ENCODE data around the gene ASTN2.

ASTN2 gene

DNA sequence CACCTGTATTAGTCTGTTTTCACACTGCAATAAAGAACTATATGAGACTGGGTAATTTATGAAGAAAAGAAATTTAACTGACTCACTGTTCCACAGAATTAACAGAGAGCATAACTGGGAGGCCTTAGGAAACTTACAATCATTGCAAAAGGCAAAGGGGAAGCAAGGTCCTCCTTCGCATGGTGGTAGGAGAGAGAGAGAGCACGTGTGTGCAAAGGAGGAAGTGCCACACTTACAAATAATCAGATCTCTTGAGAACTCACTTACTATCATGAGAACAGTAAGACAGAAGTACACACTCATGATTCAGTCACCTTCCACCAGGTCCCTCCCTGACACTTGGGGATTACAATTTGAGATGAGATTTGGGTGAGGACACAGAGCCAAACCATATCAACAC is 469.0 kb downstream of the ASTN2 start:
- Histone ChIP-seq H3K36me3 (ENCODE audit: insufficient read depth, low read length) (no peaks in the 10 kb centered on the region), H3K79me2 (ENCODE audit: insufficient read depth, low read length) (no peaks in the 10 kb centered on the region), H3K4me2 (ENCODE audit: insufficient read depth, low read length) (no peak overlapping the region), H3K4me3 (ENCODE audit: low read depth in 1 of 2, low read length in 2 of 2) (no peak overlapping the region), H3K9me3 (ENCODE audit: insufficient read depth, low read length, severe bottlenecking) (no peaks in the 10 kb centered on the region), H3K9ac (ENCODE audit: low read depth, low read length) (no peak overlapping the region), H4K20me1 (ENCODE audit: insufficient read depth, low read length) (no peaks in the 10 kb centered on the region), H3K27me3 (ENCODE audit: insufficient read depth, low read length, poor library complexity) (no peaks in the 10 kb centered on the region), H3K27ac (ENCODE audit: low read length) (no peak overlapping the region), H3K4me1 (ENCODE audit: insufficient read depth, low read length) (no peaks in the 10 kb centered on the region), H2AFZ (ENCODE audit: low read depth, low read length) (no peak overlapping the region)
- DNase-seq, result no peak
- ATAC-seq (ENCODE audit: insufficient read depth, low read depth), result no peak
- TF ChIP-seq, protein P1, sequence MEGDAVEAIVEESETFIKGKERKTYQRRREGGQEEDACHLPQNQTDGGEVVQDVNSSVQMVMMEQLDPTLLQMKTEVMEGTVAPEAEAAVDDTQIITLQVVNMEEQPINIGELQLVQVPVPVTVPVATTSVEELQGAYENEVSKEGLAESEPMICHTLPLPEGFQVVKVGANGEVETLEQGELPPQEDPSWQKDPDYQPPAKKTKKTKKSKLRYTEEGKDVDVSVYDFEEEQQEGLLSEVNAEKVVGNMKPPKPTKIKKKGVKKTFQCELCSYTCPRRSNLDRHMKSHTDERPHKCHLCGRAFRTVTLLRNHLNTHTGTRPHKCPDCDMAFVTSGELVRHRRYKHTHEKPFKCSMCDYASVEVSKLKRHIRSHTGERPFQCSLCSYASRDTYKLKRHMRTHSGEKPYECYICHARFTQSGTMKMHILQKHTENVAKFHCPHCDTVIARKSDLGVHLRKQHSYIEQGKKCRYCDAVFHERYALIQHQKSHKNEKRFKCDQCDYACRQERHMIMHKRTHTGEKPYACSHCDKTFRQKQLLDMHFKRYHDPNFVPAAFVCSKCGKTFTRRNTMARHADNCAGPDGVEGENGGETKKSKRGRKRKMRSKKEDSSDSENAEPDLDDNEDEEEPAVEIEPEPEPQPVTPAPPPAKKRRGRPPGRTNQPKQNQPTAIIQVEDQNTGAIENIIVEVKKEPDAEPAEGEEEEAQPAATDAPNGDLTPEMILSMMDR (IDR thresholded peaks at IDR 0.05; ENCODE audit: borderline replicate concordance, extremely low read depth, low read length, poor library complexity, severe bottlenecking), result no peak
- no peak for TF ChIP-seq EZH2 (IDR thresholded peaks at IDR 0.05; ENCODE audit: borderline replicate concordance, low read depth, low read length, severe bottlenecking)

DNA sequence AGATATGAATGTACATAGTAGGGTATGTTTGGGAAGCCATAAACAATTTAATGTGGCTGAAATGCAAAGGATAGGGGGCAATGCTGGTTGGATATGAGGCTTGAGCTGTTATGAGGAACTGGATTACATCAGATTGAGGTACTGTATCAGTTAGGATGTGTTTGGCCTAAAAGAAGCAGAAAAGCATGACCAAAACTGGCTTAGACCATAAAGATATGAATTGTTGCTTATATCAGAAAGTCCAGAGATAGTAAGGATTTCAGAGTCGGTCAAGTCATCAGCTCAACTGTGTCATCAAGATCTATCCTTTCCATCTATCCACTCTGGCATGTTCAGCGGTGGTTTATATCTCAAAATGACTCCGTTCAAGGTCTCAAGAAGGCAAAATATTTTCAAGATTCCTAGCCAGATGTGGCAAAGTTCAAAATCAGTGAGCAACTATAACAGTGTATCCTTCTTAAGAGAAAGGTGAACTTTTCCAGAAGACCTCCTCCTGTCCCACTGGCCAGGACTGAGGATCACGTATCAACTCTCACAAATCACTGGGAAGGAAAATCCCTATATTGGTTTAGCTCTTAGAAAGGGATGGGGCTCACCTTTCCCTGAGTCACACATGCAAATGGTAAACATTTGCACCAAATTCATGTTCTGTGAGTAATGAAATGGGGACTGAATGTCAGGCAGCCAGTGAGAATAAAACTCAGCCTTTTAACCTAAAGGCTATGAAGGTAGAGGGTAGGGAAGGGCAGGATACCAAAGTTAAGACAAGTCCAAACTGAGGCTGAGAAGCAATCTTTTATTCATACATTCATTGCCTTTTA is 469.9 kb downstream of the ASTN2 start:
- Histone ChIP-seq H3K79me2 (ENCODE audit: insufficient read depth, low read length) (no peaks in the 10 kb centered on the region), H3K4me2 (ENCODE audit: insufficient read depth, low read length) (no peak overlapping the region), H3K9me3 (ENCODE audit: insufficient read depth, low read length, severe bottlenecking) (no peaks in the 10 kb centered on the region), H2AFZ (ENCODE audit: low read depth, low read length) (no peak overlapping the region), H3K4me3 (ENCODE audit: low read depth in 1 of 2, low read length in 2 of 2) (no peak overlapping the region), H3K36me3 (ENCODE audit: insufficient read depth, low read length) (no peaks in the 10 kb centered on the region), H3K27ac (ENCODE audit: low read length) (no peak overlapping the region), H4K20me1 (ENCODE audit: insufficient read depth, low read length) (no peaks in the 10 kb centered on the region), H3K9ac (ENCODE audit: low read depth, low read length) (no peak overlapping the region), H3K27me3 (ENCODE audit: insufficient read depth, low read length, poor library complexity) (no peaks in the 10 kb centered on the region), H3K4me1 (ENCODE audit: insufficient read depth, low read length) (no peaks in the 10 kb centered on the region)
- no peak for DNase-seq
- TF ChIP-seq, protein P1 (IDR thresholded peaks at IDR 0.05; ENCODE audit: borderline replicate concordance, extremely low read depth, low read length, poor library complexity, severe bottlenecking), result no peak
- TF ChIP-seq EZH2 (IDR thresholded peaks at IDR 0.05; ENCODE audit: borderline replicate concordance, low read depth, low read length, severe bottlenecking), result no peak
- no peak for ATAC-seq (ENCODE audit: insufficient read depth, low read depth)

DNA sequence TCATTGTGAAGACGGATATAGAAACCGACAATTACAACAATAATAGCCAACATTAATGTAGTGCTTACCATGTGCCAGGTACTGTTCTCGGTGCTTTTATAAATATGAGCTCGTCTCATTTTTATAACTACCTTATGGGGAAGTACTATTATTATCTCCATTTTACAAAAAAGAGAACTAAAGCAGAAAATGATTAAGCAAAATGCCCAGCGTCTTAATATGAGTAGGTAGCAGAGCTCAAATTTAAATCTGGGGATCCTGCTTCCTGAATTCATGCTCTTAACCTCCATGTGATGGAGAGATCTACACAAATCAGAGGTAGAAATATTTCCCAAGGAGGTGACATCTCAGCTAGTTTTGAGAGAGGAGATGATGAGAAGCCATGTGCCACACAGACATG is 470.9 kb downstream of the ASTN2 start:
- Histone ChIP-seq H3K36me3 (ENCODE audit: insufficient read depth, low read length) (no peaks in the 10 kb centered on the region), H3K9me3 (ENCODE audit: insufficient read depth, low read length, severe bottlenecking) (no peaks in the 10 kb centered on the region), H3K9ac (ENCODE audit: low read depth, low read length) (no peak overlapping the region), H2AFZ (ENCODE audit: low read depth, low read length) (no peak overlapping the region), H3K79me2 (ENCODE audit: insufficient read depth, low read length) (no peaks in the 10 kb centered on the region), H3K27ac (ENCODE audit: low read length) (no peak overlapping the region), H3K4me1 (ENCODE audit: insufficient read depth, low read length) (no peaks in the 10 kb centered on the region), H3K4me3 (ENCODE audit: low read depth in 1 of 2, low read length in 2 of 2) (no peak overlapping the region), H3K27me3 (ENCODE audit: insufficient read depth, low read length, poor library complexity) (no peaks in the 10 kb centered on the region), H4K20me1 (ENCODE audit: insufficient read depth, low read length) (no peaks in the 10 kb centered on the region), H3K4me2 (ENCODE audit: insufficient read depth, low read length) (no peak overlapping the region)
- DNase-seq (no peak), ATAC-seq (ENCODE audit: insufficient read depth, low read depth) (no peak)
- no peak for TF ChIP-seq EZH2 (IDR thresholded peaks at IDR 0.05; ENCODE audit: borderline replicate concordance, low read depth, low read length, severe bottlenecking)

DNA sequence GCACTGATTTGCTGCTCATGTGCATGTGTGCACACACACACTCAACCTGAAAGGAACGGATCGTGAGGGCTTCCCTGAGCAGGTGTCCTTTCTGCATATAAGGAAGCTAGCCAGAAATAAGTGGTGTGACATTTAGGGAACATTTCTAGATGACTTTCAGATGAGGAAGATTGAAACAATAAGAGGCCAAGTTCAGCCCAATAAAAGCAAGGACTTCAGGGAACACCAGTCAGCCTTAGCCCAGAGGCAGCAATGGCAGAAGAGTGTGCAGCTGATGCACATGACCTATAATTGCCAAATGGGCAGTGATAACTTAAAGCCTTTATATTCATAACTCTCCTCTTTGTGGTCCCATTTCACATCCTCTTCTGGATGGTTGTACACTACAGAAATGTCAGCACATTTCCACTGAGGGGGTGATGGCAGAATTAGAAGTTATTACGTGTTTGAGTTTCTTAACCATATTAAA is 472.2 kb downstream of the ASTN2 start:
- Histone ChIP-seq H3K9ac (ENCODE audit: low read depth, low read length) (no peak overlapping the region), H3K4me3 (ENCODE audit: low read depth in 1 of 2, low read length in 2 of 2) (no peak overlapping the region), H3K36me3 (ENCODE audit: insufficient read depth, low read length) (no peaks in the 10 kb centered on the region), H3K4me2 (ENCODE audit: insufficient read depth, low read length) (no peak overlapping the region), H3K27me3 (ENCODE audit: insufficient read depth, low read length, poor library complexity) (no peaks in the 10 kb centered on the region), H3K79me2 (ENCODE audit: insufficient read depth, low read length) (no peaks in the 10 kb centered on the region), H3K9me3 (ENCODE audit: insufficient read depth, low read length, severe bottlenecking) (no peaks in the 10 kb centered on the region), H3K4me1 (ENCODE audit: insufficient read depth, low read length) (no peaks in the 10 kb centered on the region), H4K20me1 (ENCODE audit: insufficient read depth, low read length) (no peaks in the 10 kb centered on the region), H2AFZ (ENCODE audit: low read depth, low read length) (no peak overlapping the region), H3K27ac (ENCODE audit: low read length) (no peak overlapping the region)
- ATAC-seq (ENCODE audit: insufficient read depth, low read depth) (no peak), DNase-seq (no peak)
- TF ChIP-seq EZH2 (IDR thresholded peaks at IDR 0.05; ENCODE audit: borderline replicate concordance, low read depth, low read length, severe bottlenecking), result no peak
- TF ChIP-seq, protein P1 (IDR thresholded peaks at IDR 0.05; ENCODE audit: borderline replicate concordance, extremely low read depth, low read length, poor library complexity, severe bottlenecking), result no peak

Measured in DND-41 (cell line).